RWPE2 (cell line): ENCODE measurements around the gene ATG9A.
A peak's percentile ranks its signal among the peaks of the same experiment; 100 is the strongest.
"Not testable (repeated sequence)": the region's sequence is repeated elsewhere in the genome, so short reads cannot be mapped to it uniquely, and the experiment has no call there.

Experiments used
- ATAC-seq: fragments of 200-7000 bp; cut with Tn5 transposase; 3 replicates; pipeline ENCODE4 v1.9.1; 2021; ENCODE audit warnings: low read depth
- DNase-seq: peaks from one replicate; pipeline ENCODE4 v3.0.0-alpha.2; 2020; ENCODE audit warnings: low spot score
- H3K27ac ChIP-seq: fragments of 450-650 bp; 2 replicates; pipeline ENCODE4 v1.5.1; 2017; ENCODE audit warnings: mild to moderate bottlenecking; ENCODE audit not compliant: poor library complexity, severe bottlenecking
- H3K27me3 ChIP-seq: fragments of 250-450 bp; sonication (Bioruptor Pico); 2 replicates; pipeline ENCODE4 v1.5.1; 2021; ENCODE audit warnings: mild to moderate bottlenecking, moderate library complexity; ENCODE audit not compliant: insufficient read depth, poor library complexity, severe bottlenecking
- H3K36me3 ChIP-seq: fragments of 250-450 bp; sonication (Bioruptor Pico); 2 replicates; pipeline ENCODE4 v1.5.1; 2020; ENCODE audit warnings: low read depth, mild to moderate bottlenecking, moderate library complexity
- H3K4me1 ChIP-seq: fragments of 250-450 bp; sonication (Bioruptor Pico); 2 replicates; pipeline ENCODE4 v1.5.1; 2021; ENCODE audit warnings: mild to moderate bottlenecking, moderate library complexity; ENCODE audit not compliant: insufficient read depth, poor library complexity, severe bottlenecking
- H3K4me3 ChIP-seq: fragments of 250-450 bp; sonication (Bioruptor Pico); 2 replicates; pipeline ENCODE4 v1.5.1; 2021; ENCODE audit warnings: mild to moderate bottlenecking, moderate library complexity; ENCODE audit not compliant: severe bottlenecking
- H3K9me3 ChIP-seq: fragments of 250-450 bp; sonication (Bioruptor Pico); 2 replicates; pipeline ENCODE4 v1.5.1; 2021; ENCODE audit warnings: mild to moderate bottlenecking, moderate library complexity; ENCODE audit not compliant: severe bottlenecking
- CTCF ChIP-seq: fragments of 450-650 bp; IDR thresholded peaks from one replicate; pipeline ENCODE4 v1.5.1; 2017; ENCODE audit warnings: mild to moderate bottlenecking, moderate library complexity; ENCODE audit not compliant: poor library complexity, severe bottlenecking

The ATG9A gene

DNA sequence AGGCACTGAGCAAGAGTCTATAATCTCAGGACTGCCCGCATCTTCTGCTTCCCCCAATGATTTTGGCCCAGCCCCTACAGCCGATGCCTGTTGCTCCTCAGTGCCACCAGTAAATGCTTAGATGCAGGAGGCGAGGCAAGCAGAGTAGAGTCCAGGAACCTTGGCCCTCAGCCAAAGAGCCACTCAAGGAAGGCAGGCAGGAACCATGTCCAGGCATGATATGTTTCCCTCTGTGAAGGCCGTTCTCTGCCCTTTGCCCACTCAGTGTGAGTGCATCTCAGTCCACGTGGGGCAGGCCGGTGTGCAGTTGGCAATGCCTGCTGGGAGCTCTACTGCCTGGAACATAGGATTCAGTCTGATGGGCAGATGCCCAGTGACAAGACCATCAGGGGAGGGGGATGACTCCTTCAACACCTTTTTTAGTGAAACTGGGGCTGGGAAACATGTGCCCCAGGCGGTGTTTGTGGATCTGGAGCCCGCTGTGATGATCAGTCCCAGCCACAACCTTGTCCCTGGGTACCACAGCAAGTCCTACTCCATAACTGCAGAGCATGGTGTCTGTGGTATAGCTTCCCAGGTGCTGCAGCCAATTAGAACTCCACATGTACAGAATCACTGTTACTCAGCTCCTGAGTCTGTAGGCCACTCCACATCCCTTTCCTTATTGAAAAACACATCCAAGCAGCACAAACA lies 40.1 kb upstream of the ATG9A start:
- TF ChIP-seq CTCF = no peak
- H3K4me1 ChIP-seq = peaks cover 29% of the 10 kb centered on the region
- DNase-seq (no peak), ATAC-seq (no peak)
- no peaks in the 10 kb centered on the region for H3K36me3 ChIP-seq
- H3K27ac ChIP-seq = peak overlapping the region; percentile 37
- no peak overlapping the region for H3K4me3 ChIP-seq
- no peaks in the 10 kb centered on the region for H3K9me3 ChIP-seq
- H3K27me3 ChIP-seq = no peaks in the 10 kb centered on the region

DNA sequence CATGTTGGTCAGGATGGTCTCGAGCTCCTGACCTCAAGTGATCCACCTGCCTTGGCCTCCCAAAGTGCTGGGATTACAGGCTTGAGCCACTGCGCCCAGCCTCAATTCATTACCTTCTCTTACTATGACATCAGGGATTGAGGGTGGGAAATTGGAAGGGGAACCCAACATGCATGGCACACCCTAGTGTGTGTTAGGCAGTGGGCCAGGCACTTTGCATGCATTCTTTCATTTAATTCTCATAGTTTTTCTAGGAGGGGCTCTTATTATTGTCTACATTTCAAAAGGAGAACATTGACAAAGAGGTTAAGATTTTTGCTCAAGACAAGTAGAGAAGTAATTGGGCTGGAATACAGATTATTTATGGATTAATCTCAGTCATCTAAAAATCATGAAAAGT lies 38.9 kb upstream of the ATG9A start:
- Histone ChIP-seq H3K9me3 (no peaks in the 10 kb centered on the region), H3K27me3 (no peaks in the 10 kb centered on the region), H3K27ac (peak overlapping the region; percentile 37), H3K36me3 (no peaks in the 10 kb centered on the region), H3K4me1 (peaks cover 17% of the 10 kb centered on the region), H3K4me3 (no peak overlapping the region)
- DNase-seq = no peak
- no peak for TF ChIP-seq CTCF
- no peak for ATAC-seq

DNA sequence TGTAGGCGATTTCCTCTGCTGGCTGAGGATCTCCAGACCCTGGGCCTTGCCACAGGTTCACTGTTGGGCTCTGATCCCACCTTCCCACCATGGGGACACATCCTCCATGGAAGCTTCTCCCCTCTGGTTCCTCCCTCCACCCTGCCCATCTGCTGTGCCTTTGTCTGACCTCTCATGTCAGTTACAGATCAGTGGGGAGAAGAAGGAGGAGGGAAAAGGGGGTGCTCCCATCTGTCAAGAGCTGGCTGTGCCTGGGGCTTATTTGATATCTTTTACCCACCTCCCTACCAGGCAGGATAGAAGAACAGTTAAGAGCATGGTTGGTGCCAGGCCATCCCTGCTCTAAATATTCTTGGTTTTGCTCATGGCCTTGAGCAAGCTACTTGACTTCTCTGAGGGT lies 37.5 kb upstream of the ATG9A start:
- ATAC-seq (no peak), DNase-seq (no peak)
- Histone ChIP-seq H3K4me1 (peaks cover 11% of the 10 kb centered on the region), H3K9me3 (no peaks in the 10 kb centered on the region), H3K4me3 (no peak overlapping the region), H3K27ac (no peak overlapping the region), H3K36me3 (no peaks in the 10 kb centered on the region), H3K27me3 (no peaks in the 10 kb centered on the region)
- TF ChIP-seq CTCF = no peak

DNA sequence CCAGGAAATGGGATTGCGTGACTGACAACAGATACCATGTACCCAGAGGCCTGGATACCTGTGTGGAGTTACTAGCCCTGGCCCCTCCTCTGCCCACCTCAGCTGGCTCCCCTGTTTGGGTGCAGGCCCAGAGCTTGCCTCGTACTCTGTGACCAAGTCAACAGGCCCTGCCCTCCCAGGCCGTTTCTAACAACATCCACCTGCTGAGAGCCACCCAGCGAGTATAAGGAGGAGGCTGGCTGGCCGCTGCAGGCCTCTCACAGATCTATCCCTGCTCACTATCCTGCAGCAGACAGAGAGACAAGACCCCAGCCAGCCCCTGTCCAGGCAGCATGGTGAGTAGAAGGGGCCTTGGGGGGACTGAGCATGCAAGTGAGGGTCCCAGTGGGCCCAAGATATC lies 36.8 kb upstream of the ATG9A start:
- H3K4me1 ChIP-seq = peaks cover 11% of the 10 kb centered on the region
- no peaks in the 10 kb centered on the region for H3K27me3 ChIP-seq
- DNase-seq (no peak), ATAC-seq (no peak)
- no peak for TF ChIP-seq CTCF
- H3K27ac ChIP-seq = no peak overlapping the region
- no peak overlapping the region for H3K4me3 ChIP-seq
- no peaks in the 10 kb centered on the region for H3K9me3 ChIP-seq
- H3K36me3 ChIP-seq = no peaks in the 10 kb centered on the region

DNA sequence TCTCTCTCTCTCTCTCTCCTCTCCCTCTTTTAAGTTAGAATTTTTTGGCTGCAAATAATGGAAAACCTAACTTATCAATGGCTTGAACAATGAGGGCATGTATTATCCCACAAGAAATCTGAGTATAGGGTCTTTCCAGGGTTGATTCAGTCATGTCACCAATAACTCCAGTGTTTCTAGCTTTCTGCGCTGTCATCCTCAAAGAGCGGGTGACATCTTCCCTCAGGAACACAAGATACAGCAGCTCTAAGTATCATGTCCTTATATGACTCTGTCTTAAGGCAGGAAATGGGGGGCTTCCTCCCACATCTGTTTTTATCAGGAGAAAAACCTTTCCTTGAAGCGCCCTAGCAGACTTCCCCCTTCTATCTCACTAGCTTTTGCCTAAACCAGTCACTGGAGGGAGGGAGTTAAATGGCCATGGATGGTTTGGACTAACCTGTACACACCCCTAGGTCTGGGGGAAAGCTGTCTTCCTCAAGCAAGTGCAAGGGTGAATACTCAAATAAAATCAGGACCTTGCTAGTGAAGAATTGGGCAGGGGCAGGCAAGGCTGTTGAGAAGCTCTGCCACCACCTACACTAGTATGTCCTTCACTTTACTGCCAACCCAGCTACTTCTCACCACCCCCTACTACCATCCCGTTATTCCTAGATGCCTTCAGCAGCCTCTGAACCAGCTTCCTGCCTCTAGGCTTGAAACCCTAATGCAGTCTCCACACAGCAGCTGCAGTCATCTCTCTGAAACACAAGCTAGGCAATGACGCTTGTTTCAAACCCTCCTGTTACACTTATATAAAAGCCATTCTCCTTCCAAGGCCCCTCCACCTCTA lies 31.8 kb upstream of the ATG9A start:
- no peak overlapping the region for H3K4me3 ChIP-seq
- H3K36me3 ChIP-seq = no peaks in the 10 kb centered on the region
- H3K27me3 ChIP-seq = no peaks in the 10 kb centered on the region
- H3K4me1 ChIP-seq = no peaks in the 10 kb centered on the region
- no peak for TF ChIP-seq CTCF
- no peaks in the 10 kb centered on the region for H3K9me3 ChIP-seq
- H3K27ac ChIP-seq = no peak overlapping the region
- ATAC-seq = no peak
- no peak for DNase-seq

DNA sequence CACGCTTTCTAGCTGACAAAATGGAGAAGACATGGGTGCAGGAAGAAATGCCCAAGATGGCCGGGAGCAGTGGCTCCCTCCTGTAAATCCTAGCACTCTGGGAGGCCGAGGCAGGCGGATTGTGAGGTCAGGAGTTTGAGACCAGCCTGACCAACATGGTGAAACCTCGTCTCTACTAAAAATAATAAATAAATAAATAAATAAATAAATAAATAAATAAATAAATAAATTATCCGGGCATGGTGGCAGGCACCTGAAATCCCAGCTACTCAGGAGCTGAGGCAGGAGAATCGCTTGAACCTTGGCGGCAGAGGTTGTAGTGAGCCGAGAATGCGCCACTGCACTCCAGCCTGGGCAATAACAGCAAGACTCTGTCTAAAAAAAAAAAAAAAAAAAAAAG lies 29.5 kb upstream of the ATG9A start:
- H3K4me1 ChIP-seq, H3K9me3 ChIP-seq, H3K27ac ChIP-seq, H3K4me3 ChIP-seq, H3K27me3 ChIP-seq, DNase-seq, ATAC-seq, H3K36me3 ChIP-seq: not testable (repeated sequence)
